ENCODE data around the gene KCNJ12. TPM values are rescaled to one million over a fixed set of nuclear protein-coding genes. Genes with fewer than 3 reads are reported as not detected.
A peak's percentile ranks its signal among the peaks of the same experiment; 100 is the strongest.
"Not testable (repeated sequence)": the region's sequence is repeated elsewhere in the genome, so short reads cannot be mapped to it uniquely, and the experiment has no call there.

KCNJ12 gene
- total and polyA plus RNA-seq, 5 donors from 2014 or later: 0.15 TPM; not detected in 4

- not testable (repeated sequence) for DNase-seq; H3K36me3 Mint-ChIP-seq; H3K27ac ChIP-seq (ENCODE audit: insufficient read depth, low read length, poor library complexity, severe bottlenecking); H3K27ac Mint-ChIP-seq; H3K36me3 ChIP-seq (ENCODE audit: control insufficient read depth, insufficient read depth, low read length); H3K9me3 Mint-ChIP-seq; H3K4me3 Mint-ChIP-seq; ATAC-seq (ENCODE audit: low read depth in 2 of 2); H3K27me3 ChIP-seq (ENCODE audit: control insufficient read depth, insufficient read depth, low read length); H3K4me1 ChIP-seq (ENCODE audit: control insufficient read depth, insufficient read depth, low read length, poor library complexity, severe bottlenecking); H3K27me3 Mint-ChIP-seq; H3K4me3 ChIP-seq (ENCODE audit: low read depth, low read length); H3K4me1 Mint-ChIP-seq; H3K9me3 ChIP-seq (ENCODE audit: control insufficient read depth in 2 of 2, low read length in 2 of 2)
Observed at GRCh38 chr17:21426876-21427275, 50.7 kb downstream of the KCNJ12 start.

GRCh38 chr17:21427727-21428126, 51.6 kb downstream of the KCNJ12 start:
- H3K36me3 Mint-ChIP-seq; DNase-seq; ATAC-seq (ENCODE audit: low read depth in 2 of 2); H3K27ac Mint-ChIP-seq; H3K4me3 ChIP-seq (ENCODE audit: low read depth, low read length); H3K4me3 Mint-ChIP-seq; H3K4me1 Mint-ChIP-seq; H3K4me1 ChIP-seq (ENCODE audit: control insufficient read depth, insufficient read depth, low read length, poor library complexity, severe bottlenecking); H3K27me3 ChIP-seq (ENCODE audit: control insufficient read depth, insufficient read depth, low read length); H3K36me3 ChIP-seq (ENCODE audit: control insufficient read depth, insufficient read depth, low read length); H3K27me3 Mint-ChIP-seq; H3K9me3 ChIP-seq (ENCODE audit: control insufficient read depth in 2 of 2, low read length in 2 of 2); H3K9me3 Mint-ChIP-seq; H3K27ac ChIP-seq (ENCODE audit: insufficient read depth, low read length, poor library complexity, severe bottlenecking): not testable (repeated sequence)

DNA sequence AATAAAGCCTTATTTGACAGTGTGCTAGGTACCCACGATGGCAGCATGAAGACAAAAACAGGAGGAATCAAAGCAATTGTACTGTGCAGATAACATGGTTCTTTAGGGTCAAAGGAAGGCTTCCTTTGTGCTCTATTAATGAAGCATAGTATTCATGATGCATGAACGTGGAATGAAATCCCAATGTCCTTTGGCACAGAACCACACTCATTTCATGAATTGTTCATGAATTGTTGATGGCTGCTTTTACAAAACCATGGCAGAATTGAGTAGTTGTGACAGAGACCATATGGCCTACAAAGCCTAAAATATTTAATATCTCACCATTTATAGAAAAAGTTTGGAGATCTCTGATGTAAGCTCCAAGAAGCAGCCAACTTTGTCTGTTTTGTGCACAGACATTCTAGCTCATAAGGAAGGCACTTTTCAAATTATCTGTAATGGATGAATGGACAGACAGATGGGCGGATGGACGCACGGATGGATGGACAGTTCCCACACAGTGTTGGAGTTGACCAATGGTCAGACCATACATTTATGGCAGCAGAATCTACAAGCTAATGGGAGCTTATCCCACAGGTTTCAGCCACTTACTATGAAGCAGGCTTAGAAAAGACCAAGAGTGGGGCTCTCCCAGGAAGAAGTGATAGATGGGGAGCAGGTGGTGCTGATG, 52.7 kb downstream of the KCNJ12 start:
- not testable (repeated sequence) for ATAC-seq (ENCODE audit: low read depth in 2 of 2); H3K4me3 ChIP-seq (ENCODE audit: low read depth, low read length); H3K4me1 Mint-ChIP-seq; H3K36me3 ChIP-seq (ENCODE audit: control insufficient read depth, insufficient read depth, low read length); H3K27me3 Mint-ChIP-seq; H3K4me3 Mint-ChIP-seq; H3K36me3 Mint-ChIP-seq; H3K27ac ChIP-seq (ENCODE audit: insufficient read depth, low read length, poor library complexity, severe bottlenecking); H3K4me1 ChIP-seq (ENCODE audit: control insufficient read depth, insufficient read depth, low read length, poor library complexity, severe bottlenecking); H3K9me3 ChIP-seq (ENCODE audit: control insufficient read depth in 2 of 2, low read length in 2 of 2); H3K27me3 ChIP-seq (ENCODE audit: control insufficient read depth, insufficient read depth, low read length); H3K9me3 Mint-ChIP-seq; DNase-seq
- H3K27ac Mint-ChIP-seq: peak overlapping the region in 1 of 3 donors; percentile 58

GRCh38 chr17:21429921-21430628, 53.9 kb downstream of the KCNJ12 start:
- H3K27ac Mint-ChIP-seq: peak overlapping the region in 1 of 3 donors; percentile 49
- H3K4me1 ChIP-seq (ENCODE audit: control insufficient read depth, insufficient read depth, low read length, poor library complexity, severe bottlenecking); H3K36me3 ChIP-seq (ENCODE audit: control insufficient read depth, insufficient read depth, low read length); ATAC-seq (ENCODE audit: low read depth in 2 of 2); H3K27me3 Mint-ChIP-seq; H3K27me3 ChIP-seq (ENCODE audit: control insufficient read depth, insufficient read depth, low read length); H3K4me3 Mint-ChIP-seq; H3K27ac ChIP-seq (ENCODE audit: insufficient read depth, low read length, poor library complexity, severe bottlenecking); H3K9me3 ChIP-seq (ENCODE audit: control insufficient read depth in 2 of 2, low read length in 2 of 2); DNase-seq; H3K9me3 Mint-ChIP-seq; H3K36me3 Mint-ChIP-seq; H3K4me3 ChIP-seq (ENCODE audit: low read depth, low read length); H3K4me1 Mint-ChIP-seq: not testable (repeated sequence)

DNA sequence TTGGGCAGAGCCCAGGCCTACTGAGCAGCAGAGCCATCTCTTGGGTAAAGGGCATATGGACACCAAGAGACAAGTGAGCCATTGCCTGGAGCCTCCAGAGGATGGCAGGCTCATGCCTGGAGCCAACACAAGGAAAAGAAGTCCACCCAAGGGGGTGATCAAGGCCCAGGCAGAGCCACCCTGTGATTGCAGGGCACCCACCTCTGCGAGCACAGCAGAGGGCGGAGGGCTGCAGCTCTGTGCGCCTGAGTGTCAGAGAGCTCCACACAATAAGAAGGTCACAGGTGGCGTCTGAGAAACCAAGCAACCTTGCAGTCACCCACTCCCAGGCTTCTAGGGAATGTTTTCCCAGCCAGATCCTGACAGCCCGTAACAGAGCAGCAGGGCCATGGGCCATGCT, 57.8 kb downstream of the KCNJ12 start:
- not testable (repeated sequence) for H3K36me3 ChIP-seq (ENCODE audit: control insufficient read depth, insufficient read depth, low read length); DNase-seq; H3K4me1 ChIP-seq (ENCODE audit: control insufficient read depth, insufficient read depth, low read length, poor library complexity, severe bottlenecking); H3K27me3 Mint-ChIP-seq; H3K27ac ChIP-seq (ENCODE audit: insufficient read depth, low read length, poor library complexity, severe bottlenecking); H3K27me3 ChIP-seq (ENCODE audit: control insufficient read depth, insufficient read depth, low read length); H3K9me3 ChIP-seq (ENCODE audit: control insufficient read depth in 2 of 2, low read length in 2 of 2); H3K36me3 Mint-ChIP-seq; H3K4me3 Mint-ChIP-seq; H3K27ac Mint-ChIP-seq; H3K4me3 ChIP-seq (ENCODE audit: low read depth, low read length); ATAC-seq (ENCODE audit: low read depth in 2 of 2); H3K4me1 Mint-ChIP-seq; H3K9me3 Mint-ChIP-seq

- H3K27ac Mint-ChIP-seq: not testable (repeated sequence)
Observed at GRCh38 chr17:21434976-21435375, 58.8 kb downstream of the KCNJ12 start.

GRCh38 chr17:21436481-21436880, 60.3 kb downstream of the KCNJ12 start:
- H3K4me3 Mint-ChIP-seq; H3K36me3 ChIP-seq (ENCODE audit: control insufficient read depth, insufficient read depth, low read length); H3K4me1 Mint-ChIP-seq; H3K9me3 ChIP-seq (ENCODE audit: control insufficient read depth in 2 of 2, low read length in 2 of 2); DNase-seq; H3K27me3 ChIP-seq (ENCODE audit: control insufficient read depth, insufficient read depth, low read length); H3K36me3 Mint-ChIP-seq; H3K27ac ChIP-seq (ENCODE audit: insufficient read depth, low read length, poor library complexity, severe bottlenecking); H3K4me1 ChIP-seq (ENCODE audit: control insufficient read depth, insufficient read depth, low read length, poor library complexity, severe bottlenecking); ATAC-seq (ENCODE audit: low read depth in 2 of 2); H3K27me3 Mint-ChIP-seq; H3K4me3 ChIP-seq (ENCODE audit: low read depth, low read length); H3K9me3 Mint-ChIP-seq: not testable (repeated sequence)
- peak overlapping the region in 1 of 3 donors; percentile 91 for H3K27ac Mint-ChIP-seq

More at GRCh38 chr17:21434976-21435375, 58.8 kb downstream of the KCNJ12 start:
- H3K36me3 ChIP-seq (ENCODE audit: control insufficient read depth, insufficient read depth, low read length); H3K4me3 Mint-ChIP-seq; H3K27me3 Mint-ChIP-seq; H3K27ac ChIP-seq (ENCODE audit: insufficient read depth, low read length, poor library complexity, severe bottlenecking); DNase-seq; H3K4me3 ChIP-seq (ENCODE audit: low read depth, low read length); H3K9me3 ChIP-seq (ENCODE audit: control insufficient read depth in 2 of 2, low read length in 2 of 2); H3K36me3 Mint-ChIP-seq; H3K4me1 Mint-ChIP-seq; H3K27me3 ChIP-seq (ENCODE audit: control insufficient read depth, insufficient read depth, low read length); ATAC-seq (ENCODE audit: low read depth in 2 of 2); H3K4me1 ChIP-seq (ENCODE audit: control insufficient read depth, insufficient read depth, low read length, poor library complexity, severe bottlenecking); H3K9me3 Mint-ChIP-seq: not testable (repeated sequence)

Data from CD4-positive, CD25-positive, alpha-beta regulatory T cell (primary cell).